PC-9 (cell line): Measurements from ENCODE around the gene EPHX1.
"Not testable (repeated sequence)": the region's sequence is repeated elsewhere in the genome, so short reads cannot be mapped to it uniquely, and the experiment has no call there.

Source experiments
- CTCF ChIP-seq: fragments of 200-600 bp; sonication (generic); conservative IDR thresholded peaks from 2 replicates; pipeline ENCODE4 v1.6.1; 2017; ENCODE audit warnings: mixed run types, antibody characterized with exemption, mild to moderate bottlenecking, moderate library complexity
- EZH2 ChIP-seq: fragments of 200-600 bp; sonication (generic); IDR thresholded peaks from 2 replicates; pipeline ENCODE4 v1.8.0; 2017; ENCODE audit warnings: antibody characterized with exemption, low read depth

- not testable (repeated sequence) for TF ChIP-seq CTCF, EZH2
Measured at GRCh38 chr1:225779165-225779564, 30.8 kb upstream of the EPHX1 start.
